Adrenal gland (tissue), 12 donors: ENCODE data around the gene DNAJC15. TPM values are rescaled to one million over a fixed set of nuclear protein-coding genes. Genes with fewer than 3 reads are reported as not detected.

Experiments
- DNase-seq, 7 donors: peaks; one replicate each; pipeline ENCODE4 v3.0.0-alpha.2; 2019 to 2020
- H3K27ac ChIP-seq, 5 donors: fragments of 200-600 bp; sonication (generic) in 4 of 5; 1 replicate in 3 of 5; 2 replicates in 2 of 5; pipeline versions ENCODE4 v1.5.1 to v1.8.0; 2016 to 2020; ENCODE audit warnings: mild to moderate bottlenecking in 1 of 5
- H3K27me3 ChIP-seq: fragments of 200-600 bp; 2 replicates; pipeline ENCODE4 v1.8.0; 2021
- H3K36me3 ChIP-seq, 2 donors: fragments of 200-600 bp; replicated peaks in 1 of 2; 1 replicate in 1 of 2; 2 replicates in 1 of 2; pipeline versions ENCODE4 v1.5.1 to v1.8.0; 2018 to 2022
- H3K4me1 ChIP-seq, 2 donors: fragments of 200-600 bp; replicated peaks in 1 of 2; 1 replicate in 1 of 2; 2 replicates in 1 of 2; pipeline versions ENCODE4 v1.5.1 to v1.8.0; 2018 to 2021
- H3K4me3 ChIP-seq, 4 donors: fragments of 200-600 bp; sonication (generic) in 3 of 4; one replicate each; pipeline ENCODE4 v1.5.1; 2016 to 2018
- H3K9me3 ChIP-seq, 3 donors: fragments of 200-600 bp; sonication (generic) in 1 of 3; replicated peaks in 1 of 3; 1 replicate in 2 of 3; 2 replicates in 1 of 3; pipeline versions ENCODE4 v1.5.1 to v1.8.0; 2016 to 2021
- CTCF ChIP-seq, 6 experiments: fragments of 450-650 bp in 4 of 6; fragments of 200-600 bp in 2 of 6; sonication (generic) in 1 of 6; IDR thresholded peaks; 1 replicate in 5 of 6; 2 replicates in 1 of 6; pipeline versions ENCODE4 v1.5.1 to v1.8.0; 2016 to 2021; ENCODE audit warnings: antibody characterized with exemption in 6 of 6, mild to moderate bottlenecking in 2 of 6, moderate library complexity in 1 of 6
- POLR2A ChIP-seq, 2 donors: fragments of 450-650 bp; IDR thresholded peaks; one replicate each; pipeline ENCODE4 v1.6.1; 2017; ENCODE audit warnings: antibody characterized with exemption in 2 of 2, mild to moderate bottlenecking in 2 of 2, moderate library complexity in 1 of 2
- WGBS, 4 donors: extraction: QIAGEN DNeasy Blood & Tissue Kit in 2 of 4; methylation state at CpG; one replicate each; pipeline versions ENCODE4 v1.1.5 to v1.1.7; 2013 to 2017; 5-methylcytosine and 5-hydroxymethylcytosine counted together
- intact Hi-C, 2 donors: fragments of 100-400 bp; cut with DNase I; formaldehyde crosslinking; loops; one replicate each; pipeline versions ENCODE4 v1.14.1 to v1.15.0; 2022 to 2023
- polyA plus RNA-seq, 3 donors: library from polyadenylated mRNA; stranded (reverse); fragments of 200-250 nt in 2 of 3; fragments of 350-450 nt in 1 of 3; fragmentation: Illumina TruSeq in 1 of 3; extraction: RNeasy Lipid Tissue Mini Kit (QIAGEN cat#74804) in 1 of 3; gene quantifications; one replicate each; pipeline ENCODE4 v1.2.3, GENCODE V29; 2013 to 2014
- total RNA-seq, 9 donors: library from RNA; depleted of rRNA in 4 of 9; stranded (reverse); fragments of >200 nt in 4 of 9; fragments of 120-200 nt in 1 of 9; fragmentation: NEBNext Ultra II Directional in 1 of 9; extraction: Animal tissue kit (Norgen Biotek cat#: 25700) in 1 of 9; gene quantifications; one replicate each; pipeline versions ENCODE4 v1.1.0 to v1.2.4, GENCODE V29; 2013 to 2023
- donor health status: healthy with polysubstance abuse.
- donor health status: Bipolar disorder and iron deficiency.
- donor health status: DM: yes; HTN: yes; CAD: no.
- donor health status: DM: no; HTN: no; CAD: no.
- donor health status: DM: no; HTN: no; CAD: no.
- donor health status: DM: yes; HTN: yes; CAD: no.

The DNAJC15 gene
- total and polyA plus RNA-seq, 12 donors: 10.0 to 33.5 (median 17.5) TPM

DNA sequence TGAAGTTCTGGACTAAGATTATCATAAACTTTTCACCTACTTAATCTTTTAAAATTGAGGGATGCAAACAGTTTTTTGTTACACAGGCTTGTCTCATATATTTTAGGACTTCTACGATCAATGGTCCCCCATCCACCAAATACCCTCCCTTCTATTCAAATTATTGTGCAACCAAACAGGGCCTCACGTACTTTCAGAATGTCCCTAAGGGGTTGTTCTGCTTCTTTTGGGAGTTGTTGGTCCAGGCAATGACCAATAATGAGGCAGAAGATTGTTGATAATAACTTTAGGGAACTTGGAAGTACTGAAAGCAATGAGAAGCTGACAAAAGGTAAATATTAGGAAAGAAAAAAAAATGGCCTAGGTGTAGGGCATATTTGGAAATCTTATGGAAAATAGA lies 2.9 kb downstream of the DNAJC15 start:
- no peaks in the 10 kb centered on the region for H3K36me3 ChIP-seq
- H3K27me3 ChIP-seq: no peaks in the 10 kb centered on the region
- H3K4me3 ChIP-seq: no peak overlapping the region
- H3K27ac ChIP-seq: no peak overlapping the region
- intact Hi-C loops: no loop called here
- peaks cover 21 to 24% of the 10 kb centered on the region in 2 donors for H3K4me1 ChIP-seq
- no peaks in the 10 kb centered on the region for H3K9me3 ChIP-seq
- TF ChIP-seq POLR2A (IDR thresholded peaks at IDR 0.05) (no peak), CTCF (IDR thresholded peaks at IDR 0.05) (no peak)
- no peak for DNase-seq
- WGBS, 4 donors: 52 to 59% (median 57%) methylated on average over 2 of the region's 2 CpGs

- TF ChIP-seq POLR2A (IDR thresholded peaks at IDR 0.05): no peak
- TF ChIP-seq CTCF (IDR thresholded peaks at IDR 0.05): no peak
- 77 to 95% (median 92%) methylated on average over 4 of the region's 4 CpGs for WGBS, 4 donors
- H3K27ac ChIP-seq: no peak overlapping the region
- no peaks in the 10 kb centered on the region for H3K9me3 ChIP-seq
- no peak overlapping the region for H3K4me3 ChIP-seq
- peaks cover 13 to 18% of the 10 kb centered on the region in 2 donors for H3K4me1 ChIP-seq
- intact Hi-C loops: no loop called here
- no peaks in the 10 kb centered on the region for H3K27me3 ChIP-seq
- no peaks in the 10 kb centered on the region for H3K36me3 ChIP-seq
- no peak for DNase-seq
Measured at GRCh38 chr13:43030548-43030947, 7.2 kb downstream of the DNAJC15 start.

DNA sequence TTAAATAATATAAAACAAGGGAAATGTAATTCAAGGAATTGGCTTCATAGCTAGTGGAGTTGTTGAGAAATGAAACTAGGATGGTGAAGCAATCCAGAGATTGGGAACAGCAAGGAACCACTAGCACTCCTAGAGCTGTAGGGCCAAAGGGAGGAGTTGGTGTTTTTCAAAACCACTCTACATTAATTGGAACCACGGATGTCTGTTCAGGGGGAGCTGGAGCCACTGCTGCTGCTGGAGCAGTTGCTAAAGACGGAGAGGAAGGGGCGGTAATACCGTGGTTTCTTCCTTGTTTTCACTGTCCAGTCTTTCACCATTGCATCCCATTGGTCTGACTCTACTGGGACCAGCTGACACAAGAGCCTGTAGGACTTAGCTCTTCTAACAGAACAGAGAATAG lies 8.5 kb downstream of the DNAJC15 start:
- no peak overlapping the region for H3K4me3 ChIP-seq
- no peaks in the 10 kb centered on the region for H3K9me3 ChIP-seq
- intact Hi-C loops: no loop called here
- WGBS, 4 donors: 76 to 93% (median 87%) methylated on average over 4 of the region's 4 CpGs
- no peaks in the 10 kb centered on the region for H3K27me3 ChIP-seq
- DNase-seq: no peak
- peaks cover 6 to 7% of the 10 kb centered on the region in 2 donors for H3K4me1 ChIP-seq
- TF ChIP-seq CTCF (IDR thresholded peaks at IDR 0.05) (no peak), POLR2A (IDR thresholded peaks at IDR 0.05) (no peak)
- peak overlapping the region in 1 of 5 donors; percentile 1 for H3K27ac ChIP-seq
- H3K36me3 ChIP-seq: no peaks in the 10 kb centered on the region

- Histone ChIP-seq H3K27me3 (no peaks in the 10 kb centered on the region), H3K27ac (no peak overlapping the region), H3K4me3 (no peak overlapping the region), H3K4me1 (peaks cover 6 to 11% of the 10 kb centered on the region in 2 donors), H3K9me3 (no peaks in the 10 kb centered on the region), H3K36me3 (no peaks in the 10 kb centered on the region)
- DNase-seq: no peak
- 92 to 97% (median 95%) methylated on average over 3 of the region's 3 CpGs for WGBS, 4 donors
- TF ChIP-seq CTCF (IDR thresholded peaks at IDR 0.05): no peak
- no peak for TF ChIP-seq POLR2A (IDR thresholded peaks at IDR 0.05)
- intact Hi-C loops: no loop called here
Measured at GRCh38 chr13:43033038-43033437, 9.7 kb downstream of the DNAJC15 start.
